Measurements from ENCODE around the gene NDUFB2.

- TF ChIP-seq CTCF (IDR thresholded peaks at IDR 0.05) (no peak), POLR2A (IDR thresholded peaks at IDR 0.05) (no peak)
These were observed 38.2 kb downstream of the NDUFB2 start for GRCh38 chr7:140734729-140735128.
